HepG2 (cell line): ENCODE data around the gene ZFTA. TPM values are rescaled to one million over a fixed set of nuclear protein-coding genes. Genes with fewer than 3 reads are reported as not detected.

ENCODE experiments used
- ATAC-seq: fragments of 200-7000 bp; cut with Tn5 transposase; 3 replicates; pipeline ENCODE4 v1.9.1; 2020; ENCODE audit warnings: mild to moderate bottlenecking, moderate library complexity
- BruUV-seq: library from RNA; stranded (reverse); fragments of 400-500 nt; replicated peaks from 2 replicates; lab custom pipeline; 2021; lab: Mats Ljungman, UMichigan
- CTCF ChIA-PET: fragments of 300-600 bp; formaldehyde crosslinking; extraction: SDS; loops from one replicate; lab custom pipeline; 2021; ENCODE audit warnings: low total read pairs, inconsistent platforms, low intra/inter-chr PET ratio; lab: Yijun Ruan, JAX
- POLR2A ChIA-PET: fragments of 350-600 bp; sonication (Branson Sonifier 250); formaldehyde crosslinking; loops from one replicate; lab custom pipeline; 2020; ENCODE audit warnings: antibody characterized with exemption, inconsistent platforms; lab: Yijun Ruan, JAX
- DNase-seq: peaks from one replicate; pipeline ENCODE4 v3.0.0-alpha.2; 2015; ENCODE audit warnings: low spot score
- FAIRE-seq: peaks from 3 replicates; lab custom pipeline; 2011; peaks lifted over from hg19 to GRCh38; lab: Jason Lieb, UNC
- H2AFZ ChIP-seq: one replicate; pipeline ENCODE4 v1.6.1; 2011; ENCODE audit warnings: low read length, inconsistent platforms
- H3K27ac ChIP-seq: fragments of 300-600 bp; 3 replicates; pipeline ENCODE4 v1.8.0; 2011; ENCODE audit warnings: mixed run types, mild to moderate bottlenecking, mixed read lengths, low read length, inconsistent platforms; ENCODE audit not compliant: insufficient read depth; ENCODE audit errors: extremely low read length
- H3K27me3 ChIP-seq, 2 experiments: fragments of 200-600 bp in 1 of 2; 2 replicates in 1 of 2; 3 replicates in 1 of 2; pipeline versions ENCODE4 v1.6.0 to v1.8.0; 2011; ENCODE audit warnings: low read length in 2 of 2, mild to moderate bottlenecking in 2 of 2, moderate library complexity in 2 of 2, inconsistent platforms in 1 of 2; ENCODE audit not compliant: insufficient read depth in 2 of 2, control insufficient read depth in 1 of 2
- H3K36me3 ChIP-seq, 2 experiments: fragments of 200-600 bp in 1 of 2; replicated peaks in 1 of 2; 2 replicates in 1 of 2; 3 replicates in 1 of 2; pipeline versions ENCODE4 v1.5.1 to v1.8.0; 2011; ENCODE audit warnings: low read length in 2 of 2, inconsistent platforms in 1 of 2; ENCODE audit not compliant: insufficient read depth in 2 of 2, control insufficient read depth in 1 of 2
- H3K4me1 ChIP-seq: 2 replicates; pipeline ENCODE4 v1.5.1; 2012; ENCODE audit warnings: low read length, inconsistent platforms; ENCODE audit not compliant: insufficient read depth
- H3K4me2 ChIP-seq: 2 replicates; pipeline ENCODE4 v1.6.0; 2011; ENCODE audit warnings: low read depth, low read length, inconsistent platforms
- H3K4me3 ChIP-seq, 3 experiments: fragments of 200-600 bp in 1 of 3; sonication (generic), shearing (Covaris generic) in 1 of 3; replicated peaks in 1 of 3; 2 replicates each; pipeline ENCODE4 v1.5.1; 2011 to 2016; ENCODE audit warnings: low read length in 3 of 3, inconsistent platforms in 2 of 3, low read depth in 2 of 3, mild to moderate bottlenecking in 2 of 3, control low read depth in 1 of 3, mixed read lengths in 1 of 3; ENCODE audit not compliant: insufficient read depth in 1 of 3
- H3K79me2 ChIP-seq: one replicate; pipeline ENCODE4 v1.6.1; 2011; ENCODE audit warnings: low read length, inconsistent platforms; ENCODE audit not compliant: insufficient read depth
- H3K9ac ChIP-seq: 2 replicates; pipeline ENCODE4 v1.6.0; 2011; ENCODE audit warnings: mild to moderate bottlenecking, low read depth, low read length, inconsistent platforms; ENCODE audit not compliant: insufficient read depth
- H3K9me3 ChIP-seq: 2 replicates; pipeline ENCODE4 v1.5.1; 2012; ENCODE audit warnings: mild to moderate bottlenecking, low read length
- H4K20me1 ChIP-seq: 2 replicates; pipeline ENCODE4 v1.6.0; 2011; ENCODE audit warnings: inconsistent platforms, mild to moderate bottlenecking, low read length, moderate library complexity; ENCODE audit not compliant: insufficient read depth
- ADNP ChIP-seq: sonication (generic); formaldehyde crosslinking; IDR thresholded peaks from 2 replicates; pipeline ENCODE4 v1.4.0; 2020; ENCODE audit warnings: missing genetic modification reagents
- DMAP1 ChIP-seq: IDR thresholded peaks from 2 replicates; pipeline ENCODE4 v1.6.1; 2016
- MLLT10 ChIP-seq: sonication (generic); formaldehyde crosslinking; IDR thresholded peaks from 2 replicates; pipeline ENCODE4 v1.4.0; 2020; ENCODE audit warnings: missing genetic modification reagents
- RFX1 ChIP-seq: fragments of 450-650 bp; IDR thresholded peaks from 2 replicates; pipeline ENCODE4 v1.6.1; 2017
- ZNF205 ChIP-seq: IDR thresholded peaks from 2 replicates; pipeline ENCODE4 v1.6.1; 2018; ENCODE audit warnings: missing biosample characterization, missing genetic modification reagents
- ZNF740 ChIP-seq: sonication (generic); formaldehyde crosslinking; IDR thresholded peaks from 2 replicates; pipeline ENCODE4 v1.4.0; 2020; ENCODE audit warnings: missing genetic modification reagents
- ZNF746 ChIP-seq: sonication (generic); formaldehyde crosslinking; IDR thresholded peaks from 2 replicates; pipeline ENCODE4 v1.8.0; 2022; ENCODE audit warnings: mild to moderate bottlenecking, missing genetic modification reagents
- ZNF800 ChIP-seq: sonication (generic); formaldehyde crosslinking; IDR thresholded peaks from 2 replicates; pipeline ENCODE4 v1.4.0; 2020; ENCODE audit warnings: missing genetic modification reagents
- WGBS: methylation state at CpG from one replicate; pipeline ENCODE4 v1.1.6; 2017; ENCODE audit warnings: low lambda C conversion rate; 5-methylcytosine and 5-hydroxymethylcytosine counted together
- in situ Hi-C: cut with HindIII; loops from 2 replicates; pipeline ENCODE4 v1.10.0; 2017; ENCODE audit warnings: low pct_unique_long_range_greater_than_20kb; ENCODE audit not compliant: extremely low pct_ligation_motif_present
- intact Hi-C: fragments of 100-400 bp; cut with micrococcal nuclease; formaldehyde crosslinking; loops from one replicate; pipeline ENCODE4 v1.10.0; 2022; ENCODE audit not compliant: unreplicated experiment
- polyA plus RNA-seq, 8 experiments: library from polyadenylated mRNA; depleted of rRNA in 3 of 8; stranded (reverse) in 7 of 8; unstranded in 1 of 8; fragments of >200 nt; fragmentation: Illumina TruSeq in 4 of 8; extraction: Trizol in 4 of 8; gene quantifications; 2 replicates each; pipeline versions ENCODE4 v1.2.1 to v1.2.3, GENCODE V29; 2011 to 2016; ENCODE audit warnings: low read depth in 4 of 8, missing spikeins in 1 of 8, mixed read lengths in 1 of 8; ENCODE audit not compliant: insufficient read depth in 1 of 8
- small RNA-seq, 3 experiments: library from RNA; depleted of rRNA; stranded (forward); fragments of <200 nt; gene quantifications; one replicate each; pipeline ENCODE3, GENCODE V24; 2012; ENCODE audit warnings: low read depth in 2 of 3, low replicate concordance in 1 of 3; ENCODE audit not compliant: insufficient read length in 3 of 3, insufficient read depth in 2 of 3
- total RNA-seq, 5 experiments: library from RNA; depleted of rRNA; stranded (reverse); fragments of >200 nt; fragmentation: Illumina TruSeq; extraction: Trizol; gene quantifications; 2 replicates each; pipeline ENCODE4 v1.2.3, GENCODE V29; 2016; ENCODE audit warnings: low read depth in 1 of 5

ZFTA gene
- total and polyA plus RNA-seq, 2 of the 13 experiments (the other 11 are each of a cell fraction or from before 2014, with no cell fraction given), result 3.9 to 10.4 TPM

GRCh38 chr11:63719987-63720386, 48.6 kb downstream of the ZFTA start (continued):
- no peak for TF ChIP-seq ZNF800 (CRISPR knock-in tag)
- no peak for TF ChIP-seq ZNF740 (CRISPR knock-in tag)
- no peak for TF ChIP-seq ZNF746 (CRISPR knock-in tag)
- TF ChIP-seq MLLT10 (CRISPR knock-in tag), result no peak
- no peak for TF ChIP-seq DMAP1 (CRISPR knock-in tag)

GRCh38 chr11:63719001-63719400, 49.6 kb downstream of the ZFTA start:
- H3K4me2 ChIP-seq, result no peak overlapping the region
- BruUV-seq, result no TSS peak
- in situ Hi-C loops (no loop called here), intact Hi-C loops (no loop called here)
- H3K79me2 ChIP-seq, result no peaks in the 10 kb centered on the region
- CTCF ChIA-PET, result no interaction called here
- POLR2A ChIA-PET, result interaction anchor here (0.9 kb wide), 1 partner anchor 37 kb away, joined by 4 read pairs; the partner anchor contains the start of gene RTN3
- H3K36me3 ChIP-seq, result peaks cover 2 to 6% of the 10 kb centered on the region in 2 experiments; a peak in 1 of 5 replicates
- H3K27ac ChIP-seq, result no peak overlapping the region
- no peaks in the 10 kb centered on the region for H3K9me3 ChIP-seq
- FAIRE-seq (no peak), DNase-seq (no peak), ATAC-seq (no peak)
- no peak overlapping the region for H2AFZ ChIP-seq
- 100% methylated on average over 1 of the region's 1 CpG for WGBS
- no peak for TF ChIP-seq ZNF205 (CRISPR knock-in tag)
- no peak for TF ChIP-seq RFX1
- no peak for TF ChIP-seq ADNP (CRISPR knock-in tag)
- H4K20me1 ChIP-seq, result no peaks in the 10 kb centered on the region; the same call in 1 of the 2 replicates
- no peaks in the 10 kb centered on the region for H3K27me3 ChIP-seq
- H3K4me3 ChIP-seq, result no peak overlapping the region
- H3K4me1 ChIP-seq, result peaks cover 16% of the 10 kb centered on the region
- H3K9ac ChIP-seq, result no peak overlapping the region

Small RNA genes within 50 kb of the gene (small RNA-seq; reads per million reads assigned to genes)
- 0 reads per million in 3 experiments for gene RN7SL596P

Other genes with a start within 250 kb of the ZFTA start
- gene PLAAT4, start 232.0 kb downstream of the ZFTA start, total RNA-seq (2016; rRNA removed; fragmentation: Illumina TruSeq; extraction: Trizol), result 1.00 and 1.6 TPM in 2 replicates
- gene PLAAT4, start 232.0 kb downstream of the ZFTA start, polyA plus RNA-seq (2011; rRNA removed), result 0.71 and 1.1 TPM in 2 replicates
- 0.29 TPM in 1 of 2 replicates, not detected in the other for gene PLAAT2, start 205.4 kb downstream of the ZFTA start, total RNA-seq (2016; rRNA removed; fragmentation: Illumina TruSeq; extraction: Trizol)
- 0.09 and 0.22 TPM in 2 replicates for gene PLAAT2, start 205.4 kb downstream of the ZFTA start, polyA plus RNA-seq (2011; rRNA removed)
- gene PLAAT3, start 154.3 kb downstream of the ZFTA start, total RNA-seq (2016; rRNA removed; fragmentation: Illumina TruSeq; extraction: Trizol), result 9.3 and 10.2 TPM in 2 replicates
- gene PLAAT3, start 154.3 kb downstream of the ZFTA start, polyA plus RNA-seq (2011; rRNA removed), result 16.4 and 17.2 TPM in 2 replicates
- gene ATL3, start 97.4 kb downstream of the ZFTA start, total RNA-seq (2016; rRNA removed; fragmentation: Illumina TruSeq; extraction: Trizol), result not detected in 2 replicates
- not detected in 2 replicates for gene ATL3, start 97.4 kb downstream of the ZFTA start, polyA plus RNA-seq (2011; rRNA removed)
- gene RTN3, start 87.3 kb downstream of the ZFTA start, total RNA-seq (2016; rRNA removed; fragmentation: Illumina TruSeq; extraction: Trizol), result 25.3 and 32.2 TPM in 2 replicates
- 40.9 and 41.1 TPM in 2 replicates for gene RTN3, start 87.3 kb downstream of the ZFTA start, polyA plus RNA-seq (2011; rRNA removed)
- 23.6 and 29.9 TPM in 2 replicates for gene SPINDOC, start 44.7 kb upstream of the ZFTA start, total RNA-seq (2016; rRNA removed; fragmentation: Illumina TruSeq; extraction: Trizol)
- 21.4 and 24.8 TPM in 2 replicates for gene SPINDOC, start 44.7 kb upstream of the ZFTA start, polyA plus RNA-seq (2011; rRNA removed)
- gene MARK2, start 70.3 kb upstream of the ZFTA start, total RNA-seq (2016; rRNA removed; fragmentation: Illumina TruSeq; extraction: Trizol), result 13.9 and 17.4 TPM in 2 replicates
- 13.5 and 14.6 TPM in 2 replicates for gene MARK2, start 70.3 kb upstream of the ZFTA start, polyA plus RNA-seq (2011; rRNA removed)
- 6.9 and 8.5 TPM in 2 replicates for gene RCOR2, start 148.4 kb upstream of the ZFTA start, total RNA-seq (2016; rRNA removed; fragmentation: Illumina TruSeq; extraction: Trizol)
- gene RCOR2, start 148.4 kb upstream of the ZFTA start, polyA plus RNA-seq (2011; rRNA removed), result 8.3 and 9.1 TPM in 2 replicates
- gene NAA40, start 170.2 kb upstream of the ZFTA start, total RNA-seq (2016; rRNA removed; fragmentation: Illumina TruSeq; extraction: Trizol), result 17.1 and 17.9 TPM in 2 replicates
- 11.1 and 14.3 TPM in 2 replicates for gene NAA40, start 170.2 kb upstream of the ZFTA start, polyA plus RNA-seq (2011; rRNA removed)
- gene COX8A, start 205.8 kb upstream of the ZFTA start, total RNA-seq (2016; rRNA removed; fragmentation: Illumina TruSeq; extraction: Trizol), result 393 and 406 TPM in 2 replicates
- gene COX8A, start 205.8 kb upstream of the ZFTA start, polyA plus RNA-seq (2011; rRNA removed), result 202 and 217 TPM in 2 replicates
- 58.8 and 78.7 TPM in 2 replicates for gene OTUB1, start 217.7 kb upstream of the ZFTA start, total RNA-seq (2016; rRNA removed; fragmentation: Illumina TruSeq; extraction: Trizol)
- 130 TPM in 2 replicates for gene OTUB1, start 217.7 kb upstream of the ZFTA start, polyA plus RNA-seq (2011; rRNA removed)